GM12872 (cell line): Measurements from ENCODE around the gene ANKRD17.

ENCODE experiments used
- CTCF ChIP-seq: IDR thresholded peaks from 3 replicates; pipeline ENCODE4 v1.5.1; 2011; ENCODE audit warnings: low read depth, mild to moderate bottlenecking, low read length, moderate library complexity; ENCODE audit not compliant: insufficient read depth

Gene ANKRD17

GRCh38 chr4:73252001-73252400, 6.6 kb downstream of the ANKRD17 start:
- TF ChIP-seq CTCF = no peak

GRCh38 chr4:73251384-73251783, 7.2 kb downstream of the ANKRD17 start:
- TF ChIP-seq CTCF = no peak

GRCh38 chr4:73250642-73251041, 8.0 kb downstream of the ANKRD17 start:
- no peak for TF ChIP-seq CTCF

- no peak for TF ChIP-seq CTCF
Observed at GRCh38 chr4:73248821-73249220, 9.8 kb downstream of the ANKRD17 start.

DNA sequence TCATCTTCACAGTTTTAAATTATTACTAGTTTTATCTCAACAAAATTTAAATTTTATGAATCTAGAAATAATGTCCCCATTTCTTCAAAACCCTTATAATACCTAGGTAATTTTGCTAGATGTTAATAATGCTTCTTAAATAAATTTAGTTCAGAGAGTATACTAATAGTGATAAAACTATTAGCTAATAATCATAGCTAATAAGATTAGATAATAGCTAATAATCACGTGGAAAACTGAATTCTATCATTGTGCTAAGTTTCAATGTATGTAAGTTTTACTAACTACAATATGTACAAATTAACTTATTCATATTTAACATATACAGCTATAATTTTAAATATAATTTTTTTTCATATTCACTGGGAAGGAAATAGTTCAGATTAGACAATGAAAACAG, 10.2 kb downstream of the ANKRD17 start:
- TF ChIP-seq CTCF = no peak

GRCh38 chr4:73247100-73247499, 11.5 kb downstream of the ANKRD17 start:
- no peak for TF ChIP-seq CTCF

DNA sequence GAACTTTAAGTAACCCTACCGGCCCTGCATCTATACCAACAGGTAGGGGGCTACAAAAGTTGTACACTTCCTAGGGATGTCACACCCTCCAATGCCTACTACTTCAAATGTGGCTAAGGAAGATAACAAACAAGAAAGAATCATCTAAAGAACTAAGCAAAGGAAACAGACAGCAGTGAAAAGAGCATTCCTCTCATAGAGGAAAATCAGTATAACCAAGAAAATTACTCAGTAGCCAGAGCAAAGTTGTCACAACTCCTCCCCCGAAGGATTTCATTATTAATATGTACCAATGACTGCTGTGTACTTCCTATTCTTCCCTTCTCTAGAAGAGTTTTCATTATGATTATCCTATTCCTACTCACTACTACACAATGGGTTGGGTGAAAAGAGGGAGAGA, 12.6 kb downstream of the ANKRD17 start:
- no peak for TF ChIP-seq CTCF
